ENCODE measurements around the gene ZNRF2. TPM values are rescaled to one million over a fixed set of nuclear protein-coding genes. Genes with fewer than 3 reads are reported as not detected.

The ZNRF2 gene
- polyA plus RNA-seq, 1 experiment, result 0.74 TPM

DNA sequence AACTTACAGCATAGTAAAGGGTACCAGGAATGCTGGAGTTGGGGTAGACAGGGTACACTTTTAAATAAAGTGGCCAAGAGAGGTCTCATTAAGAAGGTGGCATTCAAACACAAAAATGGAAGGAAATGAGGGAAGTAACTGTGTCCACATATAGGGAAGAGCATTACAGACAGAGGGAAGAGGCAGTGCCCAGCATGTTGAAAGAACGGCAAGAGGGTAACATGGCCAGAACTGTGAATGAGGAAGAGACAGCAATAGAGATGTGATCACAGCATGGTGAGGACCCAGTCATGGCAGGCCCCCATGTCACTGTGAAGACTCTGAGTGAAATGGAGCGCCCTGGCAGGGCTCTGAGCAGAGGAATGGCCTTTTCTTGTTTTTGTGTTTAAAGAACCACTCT, 35.1 kb upstream of the ZNRF2 start:
- POLR2A ChIA-PET, result no interaction called here
- no peak for DNase-seq (ENCODE audit: low read depth, low spot score)
- H3K27ac ChIP-seq (ENCODE audit: low read depth, low read length), result no peak overlapping the region
- TF ChIP-seq, protein P1, sequence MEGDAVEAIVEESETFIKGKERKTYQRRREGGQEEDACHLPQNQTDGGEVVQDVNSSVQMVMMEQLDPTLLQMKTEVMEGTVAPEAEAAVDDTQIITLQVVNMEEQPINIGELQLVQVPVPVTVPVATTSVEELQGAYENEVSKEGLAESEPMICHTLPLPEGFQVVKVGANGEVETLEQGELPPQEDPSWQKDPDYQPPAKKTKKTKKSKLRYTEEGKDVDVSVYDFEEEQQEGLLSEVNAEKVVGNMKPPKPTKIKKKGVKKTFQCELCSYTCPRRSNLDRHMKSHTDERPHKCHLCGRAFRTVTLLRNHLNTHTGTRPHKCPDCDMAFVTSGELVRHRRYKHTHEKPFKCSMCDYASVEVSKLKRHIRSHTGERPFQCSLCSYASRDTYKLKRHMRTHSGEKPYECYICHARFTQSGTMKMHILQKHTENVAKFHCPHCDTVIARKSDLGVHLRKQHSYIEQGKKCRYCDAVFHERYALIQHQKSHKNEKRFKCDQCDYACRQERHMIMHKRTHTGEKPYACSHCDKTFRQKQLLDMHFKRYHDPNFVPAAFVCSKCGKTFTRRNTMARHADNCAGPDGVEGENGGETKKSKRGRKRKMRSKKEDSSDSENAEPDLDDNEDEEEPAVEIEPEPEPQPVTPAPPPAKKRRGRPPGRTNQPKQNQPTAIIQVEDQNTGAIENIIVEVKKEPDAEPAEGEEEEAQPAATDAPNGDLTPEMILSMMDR (IDR thresholded peaks at IDR 0.05; ENCODE audit: low read depth, low read length), result no peak
- H3K4me3 ChIP-seq (ENCODE audit: low read depth, low read length), result no peak overlapping the region
- peaks cover 11% of the 10 kb centered on the region for H3K27me3 ChIP-seq (ENCODE audit: control insufficient read depth, insufficient read depth, low read length)
- CTCF ChIA-PET, result no interaction called here
- H3K9me3 ChIP-seq (ENCODE audit: control insufficient read depth, insufficient read depth, low read length), result no peaks in the 10 kb centered on the region

DNA sequence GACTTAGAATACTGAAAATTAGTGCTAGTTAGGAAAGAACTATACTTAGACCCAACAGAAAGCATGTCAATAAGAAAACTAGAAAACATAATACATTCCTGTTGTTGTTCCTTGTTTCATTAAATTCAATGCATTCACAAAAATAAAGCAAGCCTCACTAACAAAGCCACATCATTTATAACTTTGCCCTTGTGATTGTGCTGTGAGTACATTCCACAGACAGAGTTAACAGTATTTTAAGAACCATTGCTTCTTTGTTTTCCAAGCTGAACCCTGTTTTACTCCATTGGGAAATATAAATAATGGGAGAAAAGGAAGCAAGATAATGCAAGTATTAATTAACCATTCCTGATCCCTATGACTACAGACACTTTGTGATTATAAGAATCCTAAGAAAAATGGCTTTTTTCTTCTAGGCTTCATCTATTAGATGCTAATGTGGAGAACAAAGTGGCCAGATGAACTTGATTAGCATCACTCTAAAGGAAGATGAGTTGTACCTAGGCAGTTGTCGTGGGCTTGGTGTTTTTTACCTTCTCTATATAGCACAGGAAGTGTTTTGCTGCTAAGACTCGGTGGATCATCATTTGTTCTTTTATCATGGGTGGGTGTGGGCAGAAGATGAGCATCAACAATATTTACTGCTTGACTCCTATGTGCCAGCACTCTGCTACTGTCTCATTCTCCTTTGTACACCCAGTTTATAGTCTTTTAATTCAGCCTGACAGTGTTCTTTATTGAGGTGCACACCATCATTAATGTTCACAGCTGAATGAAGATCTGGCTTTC, 34.2 kb upstream of the ZNRF2 start:
- TF ChIP-seq, protein P1 (IDR thresholded peaks at IDR 0.05; ENCODE audit: low read depth, low read length), result no peak
- Histone ChIP-seq H3K27me3 (ENCODE audit: control insufficient read depth, insufficient read depth, low read length) (peaks cover 10% of the 10 kb centered on the region), H3K9me3 (ENCODE audit: control insufficient read depth, insufficient read depth, low read length) (no peaks in the 10 kb centered on the region), H3K4me3 (ENCODE audit: low read depth, low read length) (no peak overlapping the region), H3K27ac (ENCODE audit: low read depth, low read length) (no peak overlapping the region)
- no peak for DNase-seq (ENCODE audit: low read depth, low spot score)
- POLR2A ChIA-PET, result no interaction called here
- CTCF ChIA-PET, result no interaction called here

DNA sequence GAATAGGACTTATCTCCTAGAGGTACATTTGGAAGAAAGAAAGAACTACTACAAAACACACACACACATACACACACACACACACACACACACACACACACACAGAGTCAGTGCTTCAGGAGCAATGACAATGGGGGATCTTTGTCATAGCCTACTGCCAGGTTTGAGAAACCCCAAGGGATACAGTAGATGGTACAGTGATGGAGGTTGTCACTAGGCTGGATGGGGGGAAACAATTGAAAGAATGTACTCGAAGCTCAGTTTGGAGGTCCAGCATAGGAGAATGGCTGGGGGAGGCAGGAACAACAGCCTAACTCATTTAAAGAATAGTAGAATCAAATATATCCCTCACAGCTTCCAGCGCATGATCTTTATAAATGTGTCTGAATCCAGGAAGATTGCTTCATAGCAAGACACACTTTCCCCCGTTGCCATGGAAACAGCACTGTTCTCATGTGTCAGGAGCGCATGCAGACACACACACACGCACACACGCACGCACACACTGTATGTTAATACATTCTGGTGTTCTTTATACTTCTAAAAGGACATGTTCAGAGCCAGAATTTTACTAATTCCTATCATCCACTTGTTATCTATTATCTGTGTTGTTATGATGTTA, 32.6 kb upstream of the ZNRF2 start:
- Histone ChIP-seq H3K4me3 (ENCODE audit: low read depth, low read length) (no peak overlapping the region), H3K27ac (ENCODE audit: low read depth, low read length) (no peak overlapping the region), H3K9me3 (ENCODE audit: control insufficient read depth, insufficient read depth, low read length) (no peaks in the 10 kb centered on the region), H3K27me3 (ENCODE audit: control insufficient read depth, insufficient read depth, low read length) (peaks cover 7% of the 10 kb centered on the region)
- ChIA-PET CTCF (interaction anchor here (0.6 kb wide), 1 partner anchor 186 kb away, joined by 4 read pairs; no protein-coding TSS in a partner anchor), POLR2A (no interaction called here)
- no peak for DNase-seq (ENCODE audit: low read depth, low spot score)
- TF ChIP-seq, protein P1 (IDR thresholded peaks at IDR 0.05; ENCODE audit: low read depth, low read length), result no peak

DNA sequence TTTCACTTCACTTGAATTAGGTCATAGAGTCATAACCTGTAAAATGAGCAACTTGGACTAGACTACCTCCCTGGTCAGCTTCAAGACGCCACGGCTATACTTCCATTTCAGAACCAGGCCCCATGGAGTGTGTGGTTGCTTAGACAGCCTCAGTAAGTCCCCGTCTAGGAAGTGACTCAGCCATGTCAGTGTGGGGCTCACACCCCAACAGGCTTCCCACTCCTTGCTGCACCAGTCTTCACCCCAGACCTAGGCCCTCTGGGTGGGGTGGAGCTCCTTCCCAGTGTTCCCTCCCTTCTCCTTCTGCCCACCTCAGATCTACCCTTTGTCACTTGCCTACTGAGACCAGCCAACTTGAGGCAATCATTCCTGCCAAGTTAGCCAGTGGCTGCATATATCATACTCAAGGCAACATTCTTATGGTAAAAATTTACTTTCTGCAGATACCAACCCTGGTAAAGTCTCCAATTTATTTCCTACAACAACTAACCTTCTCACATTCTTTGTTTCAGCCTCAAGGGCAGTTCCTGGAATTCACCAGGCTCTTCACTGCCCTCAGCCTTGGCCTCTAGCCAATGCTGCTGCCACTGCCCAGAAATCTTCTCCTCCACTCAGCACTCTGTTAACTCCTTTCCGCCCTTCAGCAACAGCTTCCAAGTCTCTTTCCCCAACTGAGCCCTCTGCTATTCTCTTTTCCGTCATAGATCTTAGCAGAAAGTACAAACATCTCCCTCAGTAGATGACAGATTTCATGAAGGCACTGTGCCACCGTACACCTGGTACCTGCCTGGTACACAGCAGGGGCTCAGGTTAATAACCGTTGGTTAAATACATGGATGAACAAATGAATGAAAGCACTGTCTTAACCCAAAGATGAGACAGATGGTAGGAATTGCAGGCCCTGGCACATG, 31.3 kb upstream of the ZNRF2 start:
- ChIA-PET CTCF (interaction anchor here (0.6 kb wide), 1 partner anchor 882 kb away, joined by 7 read pairs; no protein-coding TSS in a partner anchor), POLR2A (no interaction called here)
- no peak for DNase-seq (ENCODE audit: low read depth, low spot score)
- no peak overlapping the region for H3K4me3 ChIP-seq (ENCODE audit: low read depth, low read length)
- TF ChIP-seq, protein P1 (IDR thresholded peaks at IDR 0.05; ENCODE audit: low read depth, low read length), result no peak
- peaks cover 3% of the 10 kb centered on the region for H3K27me3 ChIP-seq (ENCODE audit: control insufficient read depth, insufficient read depth, low read length)
- no peak overlapping the region for H3K27ac ChIP-seq (ENCODE audit: low read depth, low read length)
- no peaks in the 10 kb centered on the region for H3K9me3 ChIP-seq (ENCODE audit: control insufficient read depth, insufficient read depth, low read length)

All from AG04450 (cell line).